Stimulated activated CD4-positive, alpha-beta T cell treated with anti-CD3 and anti-CD28 coated beads, Interleukin-1b, Interleukin-23, amount 100 ng/mL, for 24 hours (primary cell): ENCODE data around the gene GNAS.

Source experiments
- DNase-seq, 4 experiments: peaks; one replicate each; pipeline ENCODE4 v3.0.0-alpha.2; 2020; ENCODE audit warnings: low read depth in 4 of 4, low spot score in 1 of 4

The GNAS gene

DNA sequence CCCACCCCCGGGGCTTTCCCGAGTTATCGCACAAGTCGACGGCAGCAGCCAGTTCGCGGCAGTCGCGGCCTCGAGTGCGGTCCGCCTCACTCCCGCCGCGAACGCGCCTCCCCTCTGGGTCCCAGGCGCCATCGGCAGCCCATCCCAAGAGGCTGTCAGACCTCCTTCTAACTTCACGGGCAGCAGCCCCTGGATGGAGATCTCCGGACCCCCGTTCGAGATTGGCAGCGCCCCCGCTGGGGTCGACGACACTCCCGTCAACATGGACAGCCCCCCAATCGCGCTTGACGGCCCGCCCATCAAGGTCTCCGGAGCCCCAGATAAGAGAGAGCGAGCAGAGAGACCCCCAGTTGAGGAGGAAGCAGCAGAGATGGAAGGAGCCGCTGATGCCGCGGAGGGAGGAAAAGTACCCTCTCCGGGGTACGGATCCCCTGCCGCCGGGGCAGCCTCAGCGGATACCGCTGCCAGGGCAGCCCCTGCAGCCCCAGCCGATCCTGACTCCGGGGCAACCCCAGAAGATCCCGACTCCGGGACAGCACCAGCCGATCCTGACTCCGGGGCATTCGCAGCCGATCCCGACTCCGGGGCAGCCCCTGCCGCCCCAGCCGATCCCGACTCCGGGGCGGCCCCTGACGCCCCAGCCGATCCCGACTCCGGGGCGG lies 1.6 kb downstream of the GNAS start:
- no peak for DNase-seq

DNA sequence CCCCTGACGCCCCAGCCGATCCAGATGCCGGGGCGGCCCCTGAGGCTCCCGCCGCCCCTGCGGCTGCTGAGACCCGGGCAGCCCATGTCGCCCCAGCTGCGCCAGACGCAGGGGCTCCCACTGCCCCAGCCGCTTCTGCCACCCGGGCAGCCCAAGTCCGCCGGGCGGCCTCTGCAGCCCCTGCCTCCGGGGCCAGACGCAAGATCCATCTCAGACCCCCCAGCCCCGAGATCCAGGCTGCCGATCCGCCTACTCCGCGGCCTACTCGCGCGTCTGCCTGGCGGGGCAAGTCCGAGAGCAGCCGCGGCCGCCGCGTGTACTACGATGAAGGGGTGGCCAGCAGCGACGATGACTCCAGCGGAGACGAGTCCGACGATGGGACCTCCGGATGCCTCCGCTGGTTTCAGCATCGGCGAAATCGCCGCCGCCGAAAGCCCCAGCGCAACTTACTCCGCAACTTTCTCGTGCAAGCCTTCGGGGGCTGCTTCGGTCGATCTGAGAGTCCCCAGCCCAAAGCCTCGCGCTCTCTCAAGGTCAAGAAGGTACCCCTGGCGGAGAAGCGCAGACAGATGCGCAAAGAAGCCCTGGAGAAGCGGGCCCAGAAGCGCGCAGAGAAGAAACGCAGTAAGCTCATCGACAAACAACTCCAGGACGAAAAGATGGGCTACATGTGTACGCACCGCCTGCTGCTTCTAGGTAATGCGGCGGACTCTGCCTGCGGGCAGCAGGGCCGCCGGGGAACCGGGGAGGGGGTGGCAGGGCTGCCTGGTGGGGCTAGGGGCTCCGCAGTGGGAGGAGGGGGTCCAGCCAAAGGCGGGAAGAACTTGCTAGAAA lies 2.3 kb downstream of the GNAS start:
- DNase-seq, result no peak

DNA sequence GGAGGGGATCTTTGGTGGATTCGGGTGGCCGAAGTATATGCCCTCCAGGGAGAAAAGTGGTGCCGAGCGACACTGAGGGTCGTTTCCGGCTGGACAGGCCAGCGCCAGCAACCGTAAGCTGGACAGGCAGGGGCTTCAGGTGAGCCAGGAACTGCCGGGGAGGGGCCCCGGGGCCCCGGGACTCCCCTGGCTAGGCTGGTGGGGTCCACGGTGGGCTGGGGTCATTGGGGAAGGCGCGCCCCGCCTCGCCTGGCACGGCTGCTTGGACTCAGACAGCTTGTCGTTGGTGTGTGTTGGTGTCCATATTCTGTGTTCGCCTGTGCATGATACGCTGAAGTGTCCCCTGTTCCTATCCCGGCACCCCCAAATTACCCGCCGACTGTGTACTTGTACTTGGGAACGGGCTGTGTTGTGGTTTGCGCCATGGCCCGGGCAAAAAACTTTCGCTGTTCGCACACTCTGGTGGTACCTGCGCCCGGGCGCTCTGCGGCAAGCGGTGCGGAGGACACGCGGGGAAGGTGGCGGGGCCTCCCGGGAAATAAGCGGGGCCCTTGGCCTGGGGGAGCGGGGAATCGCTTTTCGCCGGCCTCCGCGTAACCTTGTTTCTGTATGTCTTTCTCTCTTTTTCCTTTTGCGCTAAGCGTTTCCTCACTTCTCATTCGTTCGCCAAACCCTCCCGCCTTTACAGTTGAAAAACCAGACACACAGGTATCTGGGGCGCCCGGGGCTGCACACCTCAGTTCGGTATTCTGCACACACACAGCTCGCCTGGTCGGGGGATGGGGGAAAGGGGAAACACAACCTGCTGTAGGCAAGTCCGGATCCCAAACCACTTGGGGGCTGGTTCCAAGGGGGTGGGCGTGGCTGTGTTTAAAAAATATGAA lies 3.2 kb downstream of the GNAS start:
- DNase-seq, result no peak

DNA sequence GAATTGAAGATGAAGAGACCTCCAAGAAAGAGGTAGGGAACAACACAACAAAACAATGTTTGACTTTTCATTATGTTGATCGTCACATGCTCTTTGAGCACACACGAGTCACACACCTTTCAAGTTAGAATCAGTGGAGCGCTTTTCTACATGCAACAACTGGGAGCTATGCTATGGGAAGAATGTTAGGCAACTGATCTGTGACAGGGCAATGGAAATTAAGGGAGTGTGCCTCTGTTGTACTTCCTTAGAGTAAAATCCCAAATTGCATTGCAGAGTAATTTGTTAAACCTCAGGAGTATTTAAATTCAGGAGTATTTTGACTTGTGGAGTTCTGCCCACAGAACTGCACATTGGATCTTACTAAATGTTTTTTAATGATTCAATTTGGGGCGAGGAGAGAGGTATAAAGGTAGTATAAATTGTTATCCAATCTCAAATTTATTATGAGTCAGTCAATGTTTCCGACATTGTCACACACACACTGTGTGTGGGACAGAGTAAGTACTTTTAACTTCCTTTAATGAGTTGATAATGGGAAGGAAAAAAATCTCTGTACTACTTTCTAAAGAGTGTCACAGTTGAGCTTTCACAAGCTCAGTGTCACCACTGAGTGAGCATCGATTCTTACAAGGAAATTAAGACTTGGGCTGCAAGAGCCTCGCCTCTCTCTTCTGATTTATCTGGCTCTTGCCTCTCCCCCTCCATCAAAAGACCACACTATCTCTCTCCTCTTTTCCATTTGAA lies 10.7 kb downstream of the GNAS start:
- no peak for DNase-seq

DNA sequence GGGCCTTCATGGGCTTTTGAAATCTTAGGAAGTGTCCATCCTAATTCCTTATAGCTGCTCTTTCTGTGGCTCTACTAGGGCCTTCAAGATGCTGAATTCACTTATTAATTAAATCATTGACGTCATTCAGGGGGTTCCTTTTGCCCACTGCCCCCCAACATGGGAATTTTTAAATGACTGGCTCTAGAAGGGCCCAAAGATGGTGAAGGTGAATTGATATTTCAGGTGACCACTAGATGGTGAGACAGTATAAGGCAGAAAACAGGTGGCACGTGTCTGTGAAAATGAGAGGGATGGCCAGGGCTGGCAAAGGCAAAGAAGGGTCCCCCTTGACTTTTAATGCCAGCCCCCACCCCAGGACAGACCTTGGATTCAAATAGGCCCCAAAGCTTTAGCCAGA lies 11.8 kb downstream of the GNAS start:
- no peak for DNase-seq

DNA sequence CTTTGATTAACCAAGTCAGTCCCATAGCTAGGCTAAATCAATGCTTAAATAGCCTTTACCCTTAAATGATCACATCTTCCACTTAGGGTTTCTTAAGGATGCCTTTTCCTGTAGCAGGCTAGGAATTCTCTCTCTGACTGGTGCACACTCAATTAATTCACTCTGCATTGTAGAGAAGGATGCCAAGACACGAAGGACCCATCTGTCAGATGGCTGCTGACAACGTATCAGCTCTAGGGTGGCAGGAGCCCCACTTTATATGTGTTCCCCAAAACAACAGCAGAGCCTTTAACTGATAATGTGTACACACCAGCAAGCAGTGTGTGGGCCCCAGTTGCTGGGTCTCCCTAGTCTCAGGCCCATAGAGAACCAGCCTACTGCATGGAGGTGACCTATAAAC lies 13.3 kb downstream of the GNAS start:
- no peak for DNase-seq

DNA sequence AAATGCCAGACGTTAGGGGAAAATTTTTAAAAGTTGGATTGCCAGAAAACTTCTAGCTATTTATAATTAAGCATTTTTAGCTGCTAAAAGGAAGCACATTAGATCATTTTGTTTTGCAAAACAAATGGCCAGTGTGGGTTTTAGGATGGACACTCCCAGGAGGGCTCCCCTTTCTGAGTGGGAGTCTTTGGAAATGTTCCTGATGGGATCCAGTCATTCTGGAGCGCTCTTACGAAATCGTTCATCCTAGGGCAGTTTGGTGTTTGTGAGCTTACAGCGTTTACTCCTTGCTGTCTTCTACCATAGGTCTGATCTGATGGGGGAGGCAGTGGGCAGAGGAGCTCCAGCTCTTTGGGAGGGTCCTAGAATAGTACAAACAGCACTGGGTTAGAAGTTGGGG lies 14.7 kb downstream of the GNAS start:
- DNase-seq, result no peak

DNA sequence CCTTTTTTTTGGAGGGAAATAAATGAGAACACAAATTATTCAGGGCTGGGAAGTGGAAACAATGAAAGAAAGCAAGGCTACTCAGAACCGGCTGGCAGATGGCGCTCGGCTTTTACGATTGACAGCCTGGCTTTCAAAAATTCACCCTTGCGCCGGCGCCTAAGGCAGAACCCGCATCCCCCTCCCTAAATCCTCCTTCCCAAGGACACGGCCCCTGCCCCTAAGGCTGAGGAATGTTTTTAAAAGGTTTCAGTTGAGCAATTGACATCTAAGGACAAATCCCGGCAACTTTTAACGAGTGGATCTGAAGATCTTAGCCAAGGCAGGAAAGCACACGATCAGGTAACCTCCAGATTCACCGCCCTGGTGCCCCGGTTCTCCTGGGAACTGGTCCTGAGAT lies 16.3 kb downstream of the GNAS start:
- DNase-seq, result no peak

DNA sequence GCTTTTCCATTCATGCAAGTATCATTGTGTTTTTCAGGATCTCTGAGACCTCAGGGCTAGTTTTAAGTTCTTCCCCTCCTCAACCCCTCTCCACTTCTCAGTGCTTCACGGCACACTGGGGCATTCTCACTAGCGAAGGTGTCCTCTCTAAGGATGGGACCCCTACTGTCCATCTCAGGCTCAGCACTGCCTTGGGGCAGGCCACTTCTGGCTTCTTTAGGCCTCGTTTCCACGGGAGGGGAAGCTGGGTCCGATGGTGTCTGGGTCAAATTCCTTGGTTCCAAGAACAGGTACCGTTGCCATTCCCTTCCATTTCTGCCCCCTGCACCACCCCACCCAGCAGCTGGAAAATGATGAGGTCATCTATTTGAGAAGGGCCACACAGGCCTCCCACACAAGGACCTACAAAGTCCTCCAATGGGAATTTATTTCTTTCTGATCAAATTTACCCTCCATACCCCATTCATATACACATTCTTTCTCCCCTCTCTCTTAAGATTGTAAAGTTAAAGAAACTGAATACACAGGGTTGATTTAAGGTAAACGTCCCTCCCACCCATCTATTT lies 17.2 kb downstream of the GNAS start:
- no peak for DNase-seq

DNA sequence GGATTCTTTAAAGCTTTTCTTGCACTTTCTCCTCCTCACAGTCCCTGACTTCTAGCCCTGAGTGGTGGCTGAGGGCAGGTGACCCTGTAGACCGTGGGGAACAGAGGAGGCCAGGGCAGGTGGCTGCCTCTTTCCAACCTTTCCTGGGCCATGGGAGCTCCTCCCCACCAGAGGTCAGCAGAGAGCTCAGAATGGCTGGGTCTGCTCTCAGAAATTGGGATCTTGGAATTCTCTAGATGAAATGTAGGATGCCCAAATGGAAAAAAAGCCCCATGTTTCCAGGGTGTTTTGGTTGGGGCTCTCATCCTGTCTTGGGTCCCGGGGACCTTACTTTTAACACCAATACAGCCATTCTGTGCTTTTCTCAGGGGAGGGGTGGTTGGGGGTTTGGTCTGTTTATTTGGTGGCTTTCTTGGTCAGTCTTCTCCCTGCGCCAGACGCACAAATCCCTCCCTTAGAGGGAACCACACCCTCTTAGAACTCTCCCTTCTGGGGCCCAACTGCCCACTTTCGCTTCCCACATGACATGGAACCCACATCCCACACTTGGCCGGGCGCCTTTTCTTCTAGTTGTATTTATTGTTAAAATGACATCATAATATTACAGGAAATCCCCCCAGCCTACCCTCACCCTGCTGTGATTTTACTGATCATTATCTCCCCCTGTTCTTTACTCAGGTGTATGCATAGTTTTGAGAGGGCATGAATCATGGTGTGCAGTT lies 17.9 kb downstream of the GNAS start:
- no peak for DNase-seq

DNA sequence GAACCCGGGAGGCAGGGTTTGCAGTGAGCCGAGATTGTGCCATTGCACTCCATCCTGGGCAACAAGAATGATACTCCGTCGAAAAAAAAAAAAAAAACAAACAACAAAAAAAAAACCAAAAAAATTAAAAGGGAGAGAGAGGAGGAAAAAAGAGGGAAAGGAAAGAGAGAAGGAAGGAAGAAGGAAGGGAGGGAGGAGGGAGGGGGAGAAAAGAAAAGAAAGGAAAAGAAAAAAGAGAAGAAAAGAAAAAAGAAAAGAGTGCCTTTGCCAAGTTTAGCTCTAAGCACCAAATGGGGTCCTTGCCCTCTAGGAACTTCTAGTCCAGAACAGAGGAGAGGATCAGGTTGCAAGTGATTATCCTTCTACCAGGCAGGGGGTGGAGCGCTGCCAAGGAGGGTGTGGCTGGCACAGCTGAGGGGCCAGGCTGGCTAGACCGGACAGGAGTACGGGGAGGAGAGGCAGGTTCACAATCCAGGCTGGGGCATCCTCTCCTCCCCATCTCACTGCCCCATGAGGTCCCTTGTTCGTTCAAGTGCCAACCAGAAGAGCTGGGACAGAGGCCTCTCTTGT lies 19.1 kb downstream of the GNAS start:
- no peak for DNase-seq

DNA sequence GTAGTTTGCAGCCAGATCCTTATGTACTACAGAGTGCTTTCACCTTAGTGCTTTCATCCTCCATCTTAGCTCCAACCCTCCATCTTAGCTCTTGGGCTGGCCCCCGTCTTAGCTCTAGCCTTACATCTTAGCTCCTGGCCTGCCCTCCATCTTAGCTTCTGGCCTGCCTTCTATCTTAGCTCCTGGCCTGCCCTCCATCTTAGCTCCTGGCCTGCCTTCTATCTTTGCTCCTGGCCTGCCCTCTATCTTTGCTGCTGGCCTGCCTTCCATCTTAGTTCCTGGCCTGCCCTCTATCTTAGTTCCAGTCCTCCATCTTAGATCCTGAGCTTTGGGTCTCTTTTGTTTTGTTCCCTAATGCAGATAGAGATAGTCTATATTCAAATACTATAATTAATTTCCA lies 22.0 kb downstream of the GNAS start:
- DNase-seq, result no peak

DNA sequence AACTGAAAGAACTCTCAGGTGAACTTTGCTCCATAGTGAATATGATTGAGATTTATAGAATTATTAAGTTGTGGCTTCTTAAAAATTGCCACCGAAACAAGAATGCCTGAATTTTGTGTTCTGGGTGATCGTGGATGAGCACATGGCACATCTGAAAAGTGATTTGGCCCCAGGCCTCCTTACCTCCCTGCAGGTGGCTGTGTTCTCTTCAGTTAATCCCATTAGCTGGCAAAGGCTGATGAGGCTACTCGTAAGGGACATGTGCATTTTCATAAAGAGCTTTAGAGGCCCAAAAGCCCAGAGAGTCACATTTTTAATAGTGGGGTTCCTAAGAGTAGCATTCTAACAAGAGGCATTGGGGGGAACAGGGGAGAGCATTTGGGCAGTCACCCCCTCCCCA lies 22.6 kb downstream of the GNAS start:
- DNase-seq, result no peak

DNA sequence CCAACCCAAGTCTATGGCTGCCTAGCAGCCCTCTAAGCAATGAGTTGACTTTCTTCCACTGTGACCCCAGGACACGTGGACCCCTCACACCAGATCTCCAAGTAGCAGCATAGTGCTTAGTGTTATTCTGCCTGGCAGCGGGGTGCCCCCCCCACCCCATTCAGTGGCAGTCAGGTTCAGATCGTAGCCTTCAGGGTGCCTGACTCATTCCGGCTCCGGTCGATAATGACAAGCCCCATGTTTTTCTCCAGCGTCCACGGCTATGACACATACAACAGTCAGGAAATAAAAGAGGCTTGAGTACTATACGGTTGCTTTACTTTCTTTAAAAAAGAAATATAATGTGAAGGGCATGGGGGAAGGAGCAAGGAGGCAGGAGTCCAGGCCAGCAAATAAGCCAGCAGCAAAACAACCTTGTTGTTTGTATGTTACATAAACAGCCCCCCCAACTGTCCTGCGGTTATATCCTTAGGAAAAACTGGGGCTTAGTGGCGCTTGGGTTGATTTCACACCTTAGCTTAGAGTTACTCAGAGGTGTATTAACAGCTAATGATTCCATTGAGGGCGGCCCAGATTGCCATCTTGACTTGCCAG lies 23.1 kb downstream of the GNAS start:
- no peak for DNase-seq

DNA sequence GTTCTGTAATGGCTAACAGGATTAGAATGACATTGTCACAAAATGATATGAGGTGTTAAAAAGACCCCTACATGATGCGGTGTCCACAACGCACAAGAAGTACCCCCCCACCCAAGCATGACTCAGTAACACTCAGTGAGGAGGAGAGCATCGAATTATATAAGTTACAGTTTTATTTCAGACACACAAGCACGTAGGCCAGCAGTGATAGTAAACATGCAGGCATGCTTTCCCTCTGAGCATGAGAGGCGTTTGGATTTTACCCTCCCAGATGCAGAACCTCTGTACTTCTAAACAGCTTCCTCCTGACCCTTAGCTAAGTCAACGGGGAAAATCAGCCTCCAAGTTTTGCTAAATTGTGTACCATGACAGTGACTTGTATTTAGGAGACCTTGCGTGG lies 23.9 kb downstream of the GNAS start:
- no peak for DNase-seq

DNA sequence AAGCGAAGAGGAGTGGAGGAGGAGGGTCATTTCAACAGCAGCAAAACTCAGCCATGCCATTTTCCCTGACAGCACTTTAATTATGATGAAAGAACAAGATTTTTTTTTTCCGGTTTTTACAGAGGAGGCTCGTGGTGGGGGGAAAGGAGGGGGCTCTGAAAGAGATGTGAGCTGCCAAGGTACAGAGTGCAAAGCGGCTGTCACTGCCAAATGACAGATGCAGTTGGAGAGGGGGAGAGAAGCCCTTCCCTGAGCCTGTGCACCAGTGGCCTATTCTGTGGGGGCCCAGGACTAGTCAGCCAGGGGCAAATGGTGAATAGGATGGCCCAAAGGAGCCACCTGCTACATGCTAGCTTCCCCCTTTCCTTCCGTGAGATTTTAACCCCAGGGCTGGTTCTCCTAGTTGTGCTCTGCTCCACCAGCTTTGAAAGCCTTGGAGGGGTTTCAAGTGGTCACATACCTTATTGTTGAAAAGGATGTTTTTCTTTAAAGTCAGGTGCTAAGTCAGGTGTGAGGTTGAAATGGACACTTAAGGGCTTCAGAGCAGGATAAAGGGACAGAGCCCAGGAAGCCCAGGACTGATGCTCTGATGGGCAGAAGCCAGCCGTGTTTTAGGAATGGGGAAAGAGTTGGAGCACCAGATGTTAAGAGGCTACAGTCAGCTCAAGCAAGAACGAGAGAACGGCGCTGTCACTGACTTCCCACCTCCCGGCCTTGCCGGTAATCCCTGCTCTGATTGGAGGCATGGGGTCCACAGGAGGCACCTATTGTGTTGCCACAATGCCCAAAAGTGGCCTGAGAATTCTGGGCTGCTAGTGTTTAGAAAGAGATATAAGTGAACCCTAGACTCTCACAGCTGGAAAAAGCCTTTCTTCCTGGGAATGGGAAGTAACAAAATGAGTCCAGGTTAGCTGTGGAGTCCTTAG lies 24.8 kb downstream of the GNAS start:
- no peak for DNase-seq

DNA sequence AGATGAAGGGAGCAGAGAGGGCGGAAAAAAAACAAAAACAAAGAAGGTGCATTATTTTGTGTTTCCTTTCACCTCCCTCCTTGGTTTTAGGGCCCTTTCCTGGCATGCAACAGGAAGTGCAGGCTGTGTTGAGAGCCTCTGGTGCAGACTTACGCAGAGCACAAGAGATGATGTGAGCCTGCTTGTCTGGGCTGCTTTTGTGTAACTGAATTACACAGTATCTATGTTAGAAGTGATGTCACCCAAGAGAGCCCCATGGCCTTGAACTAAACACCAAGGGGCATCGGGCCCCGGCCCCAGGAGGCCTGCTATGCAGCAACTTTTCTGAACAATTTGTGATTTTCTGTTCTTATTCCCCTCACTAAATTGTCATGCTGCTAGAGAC lies 25.5 kb downstream of the GNAS start:
- no peak for DNase-seq

DNA sequence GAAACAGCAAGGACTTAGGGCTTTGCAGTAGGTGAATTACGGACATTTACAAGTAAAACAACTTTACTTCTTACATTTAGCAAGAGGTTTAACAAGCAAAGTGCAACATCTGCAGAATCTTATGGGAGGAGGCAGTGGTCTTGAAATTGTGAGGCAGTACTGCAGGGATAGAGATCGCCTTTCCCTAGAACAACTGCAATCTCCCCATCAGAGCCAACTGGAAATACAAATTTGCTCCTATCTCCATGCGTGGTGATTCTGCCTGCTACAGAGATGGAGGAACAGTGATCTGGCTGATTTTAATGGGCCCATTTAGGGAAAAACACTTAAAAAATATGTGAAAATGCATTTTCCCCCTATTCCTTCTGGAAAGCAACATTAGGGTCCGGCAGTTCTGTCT lies 25.9 kb downstream of the GNAS start:
- DNase-seq, result no peak
